ENCODE results near the gene SLC9A7. TPM values are rescaled to one million over a fixed set of nuclear protein-coding genes. Genes with fewer than 3 reads are reported as not detected.

Gene SLC9A7
- total and polyA plus RNA-seq, 2 donors (not counting 3 experiments of a cell fraction or from before 2014, with no cell fraction given) = 4.6 to 7.5 TPM

- FAIRE-seq (no peak), DNase-seq (ENCODE audit: low read depth, low spot score) (no peak)
- Histone ChIP-seq H2AFZ (ENCODE audit: low read depth, low read length) (no peak overlapping the region), H3K27me3 (ENCODE audit: control insufficient read depth in 2 of 2, insufficient read depth in 2 of 2, low read length in 2 of 2) (no peaks in the 10 kb centered on the region), H3K9me1 (replicated peaks; ENCODE audit: control insufficient read depth, extremely low read depth, insufficient read depth, low read length) (no peaks in the 10 kb centered on the region), H3K27ac (ENCODE audit: insufficient read depth, low read depth, low read length) (no peak overlapping the region), H3K4me3 (replicated peaks in 1 of 3; ENCODE audit: insufficient read depth in 1 of 3, low read depth in 1 of 3, low read length in 3 of 3) (no peak overlapping the region), H3K9ac (replicated peaks; ENCODE audit: extremely low read depth, insufficient read depth, low read length) (no peak overlapping the region), H3K9me3 (replicated peaks; ENCODE audit: control insufficient read depth, insufficient read depth, low read length) (no peaks in the 10 kb centered on the region), H3K4me2 (ENCODE audit: insufficient read depth, low read length) (no peak overlapping the region), H3K36me3 (ENCODE audit: control insufficient read depth in 2 of 2, extremely low read depth in 1 of 2, insufficient read depth in 2 of 2, low read length in 2 of 2) (no peaks in the 10 kb centered on the region), H4K20me1 (replicated peaks; ENCODE audit: control insufficient read depth, extremely low read depth, insufficient read depth, low read length) (no peaks in the 10 kb centered on the region), H3K79me2 (ENCODE audit: control insufficient read depth, insufficient read depth, low read length) (no peaks in the 10 kb centered on the region), H3K4me1 (ENCODE audit: control insufficient read depth, extremely low read depth, insufficient read depth, low read length) (peaks cover 4% of the 10 kb centered on the region)
- no TSS peak for BruUV-seq (replicated peaks)
- no peak for TF ChIP-seq POLR2A (IDR thresholded peaks at IDR 0.05; ENCODE audit: low read depth, low read length)
- no peak for TF ChIP-seq MAX (IDR thresholded peaks at IDR 0.05; ENCODE audit: insufficient read depth, insufficient read length)
- TF ChIP-seq GATA2 (IDR thresholded peaks at IDR 0.05; ENCODE audit: insufficient read depth, insufficient read length, low read depth, low read length) = no peak
- no peak for TF ChIP-seq CTCF (IDR thresholded peaks at IDR 0.05; ENCODE audit: extremely low read depth in 1 of 2, insufficient read depth in 1 of 2, low read depth in 1 of 2, low read length in 2 of 2)
- no peak for TF ChIP-seq MYC (IDR thresholded peaks at IDR 0.05; ENCODE audit: low read depth, low read length)
- TF ChIP-seq POLR2AphosphoS5 (IDR thresholded peaks at IDR 0.05; ENCODE audit: insufficient read depth, low read depth, low read length) = no peak
- TF ChIP-seq FOS (IDR thresholded peaks at IDR 0.05; ENCODE audit: borderline replicate concordance, insufficient read depth, low read length) = no peak
- TF ChIP-seq EZH2 (IDR thresholded peaks at IDR 0.05; ENCODE audit: borderline replicate concordance, low read depth, low read length, severe bottlenecking) = no peak
- no peak for TF ChIP-seq JUN (IDR thresholded peaks at IDR 0.05; ENCODE audit: borderline replicate concordance, insufficient read depth, insufficient read length, low read depth)
- dilution Hi-C loops (cut with MboI; ENCODE audit: extremely low pct_ligation_motif_present, low sequenced_read_pairs) (no loop called here), intact Hi-C loops (cut with micrococcal nuclease) (no loop called here)
- ChIA-PET CTCF (interaction anchor here (1.3 kb wide), 1 partner anchor 9 kb away, joined by 3 read pairs; no protein-coding TSS in a partner anchor), POLR2A (no interaction called here)
Measured at GRCh38 chrX:46707274-46707965, 51.5 kb downstream of the SLC9A7 start.
